ENCODE measurements around the gene JAZF1.

Gene JAZF1

DNA sequence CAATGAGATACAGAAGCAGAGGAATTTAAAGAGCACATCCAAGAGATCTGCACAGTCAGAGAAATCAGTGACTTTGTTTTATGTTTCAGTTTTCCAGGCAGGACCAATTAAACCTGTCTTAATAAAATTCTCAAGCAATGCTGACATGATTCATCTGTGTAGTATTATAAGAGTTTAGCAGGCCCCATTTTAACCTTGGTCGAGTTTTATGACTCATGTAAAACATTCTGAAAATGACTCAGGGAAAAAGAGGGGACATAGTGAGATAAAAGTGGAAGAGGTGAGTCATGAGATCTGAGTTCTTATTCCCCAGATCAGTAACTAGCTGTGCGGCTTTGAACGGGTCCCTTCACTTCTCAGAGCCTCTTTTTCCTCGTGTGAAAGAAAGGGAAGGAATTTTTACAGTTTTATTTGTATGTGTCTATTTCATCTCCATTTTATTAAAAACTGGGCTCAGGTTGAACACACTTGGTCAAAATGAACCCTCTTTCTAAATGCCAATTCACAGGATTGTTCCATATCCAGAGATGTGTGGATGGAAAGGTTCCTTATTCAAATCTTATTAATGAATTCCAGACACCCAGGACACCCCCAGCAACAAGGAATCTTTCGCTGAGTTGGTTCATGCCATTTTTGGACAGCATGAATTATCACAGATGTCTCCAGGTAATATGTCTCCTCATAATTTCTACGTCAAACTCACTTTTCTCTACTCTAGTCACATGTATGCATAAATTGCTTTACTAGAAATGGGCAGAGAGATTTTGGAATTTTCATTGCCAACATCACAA, 143.2 kb downstream of the JAZF1 start:
- no peaks in the 10 kb centered on the region for H3K9me2 ChIP-seq (replicated peaks; ENCODE audit: control insufficient read depth, low read length)
- no peaks in the 10 kb centered on the region for H3K4me1 ChIP-seq (ENCODE audit: control insufficient read depth, low read length)
- no peaks in the 10 kb centered on the region for H3K36me3 ChIP-seq (ENCODE audit: control insufficient read depth, low read length)
- H3K4me2 ChIP-seq (ENCODE audit: low read length) = no peak overlapping the region
- H3F3A ChIP-seq (ENCODE audit: control insufficient read depth, insufficient read depth) = no peaks in the 10 kb centered on the region
- TF ChIP-seq EZH2phosphoT487 (IDR thresholded peaks at IDR 0.05; ENCODE audit: borderline replicate concordance, low read length) = no peak
- TF ChIP-seq, protein P1, sequence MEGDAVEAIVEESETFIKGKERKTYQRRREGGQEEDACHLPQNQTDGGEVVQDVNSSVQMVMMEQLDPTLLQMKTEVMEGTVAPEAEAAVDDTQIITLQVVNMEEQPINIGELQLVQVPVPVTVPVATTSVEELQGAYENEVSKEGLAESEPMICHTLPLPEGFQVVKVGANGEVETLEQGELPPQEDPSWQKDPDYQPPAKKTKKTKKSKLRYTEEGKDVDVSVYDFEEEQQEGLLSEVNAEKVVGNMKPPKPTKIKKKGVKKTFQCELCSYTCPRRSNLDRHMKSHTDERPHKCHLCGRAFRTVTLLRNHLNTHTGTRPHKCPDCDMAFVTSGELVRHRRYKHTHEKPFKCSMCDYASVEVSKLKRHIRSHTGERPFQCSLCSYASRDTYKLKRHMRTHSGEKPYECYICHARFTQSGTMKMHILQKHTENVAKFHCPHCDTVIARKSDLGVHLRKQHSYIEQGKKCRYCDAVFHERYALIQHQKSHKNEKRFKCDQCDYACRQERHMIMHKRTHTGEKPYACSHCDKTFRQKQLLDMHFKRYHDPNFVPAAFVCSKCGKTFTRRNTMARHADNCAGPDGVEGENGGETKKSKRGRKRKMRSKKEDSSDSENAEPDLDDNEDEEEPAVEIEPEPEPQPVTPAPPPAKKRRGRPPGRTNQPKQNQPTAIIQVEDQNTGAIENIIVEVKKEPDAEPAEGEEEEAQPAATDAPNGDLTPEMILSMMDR (IDR thresholded peaks at IDR 0.05; ENCODE audit: low read depth, low read length, poor library complexity, severe bottlenecking) = no peak
- H3K9me3 ChIP-seq (ENCODE audit: control insufficient read depth, insufficient read depth, low read length) = no peaks in the 10 kb centered on the region
- H3K27ac ChIP-seq (ENCODE audit: low read depth, low read length) = no peak overlapping the region
- no peak overlapping the region for H3K4me3 ChIP-seq (ENCODE audit: low read length)
- 0 out of 2 replicates have a peak, but pooled peaks cover 13% of the 10 kb centered on the region for H4K20me1 ChIP-seq (ENCODE audit: control insufficient read depth, insufficient read depth, low read depth, low read length)
- H3K27me3 ChIP-seq (ENCODE audit: control insufficient read depth, low read length) = no peaks in the 10 kb centered on the region
- peaks cover 26% of the 10 kb centered on the region for H3K79me2 ChIP-seq (ENCODE audit: control insufficient read depth, low read length)

DNA sequence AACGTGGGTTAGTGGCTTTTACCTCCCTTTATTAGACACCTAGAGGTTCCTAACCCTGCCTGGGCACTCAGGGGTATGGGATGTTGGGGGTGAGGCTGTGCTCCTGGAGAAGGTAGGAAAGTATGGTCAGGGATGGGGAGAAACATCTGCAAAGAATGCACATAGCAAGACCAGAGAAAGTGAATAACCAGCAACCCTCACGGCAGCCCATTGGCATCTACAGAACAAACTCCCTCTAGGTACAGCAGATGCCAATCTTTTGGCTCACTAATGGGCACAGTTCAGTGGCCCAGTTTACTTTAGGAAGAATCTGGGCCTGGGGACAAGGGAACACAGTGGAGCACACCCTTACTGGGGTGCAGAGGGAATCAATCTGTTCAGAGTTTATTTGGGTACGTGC, 143.9 kb downstream of the JAZF1 start:
- no peak overlapping the region for H3K27ac ChIP-seq (ENCODE audit: low read depth, low read length)
- H3K4me2 ChIP-seq (ENCODE audit: low read length) = no peak overlapping the region
- H3F3A ChIP-seq (ENCODE audit: control insufficient read depth, insufficient read depth) = no peaks in the 10 kb centered on the region
- TF ChIP-seq, protein P1 (IDR thresholded peaks at IDR 0.05; ENCODE audit: low read depth, low read length, poor library complexity, severe bottlenecking) = no peak
- H3K9me2 ChIP-seq (replicated peaks; ENCODE audit: control insufficient read depth, low read length) = no peaks in the 10 kb centered on the region
- H3K9me3 ChIP-seq (ENCODE audit: control insufficient read depth, insufficient read depth, low read length) = no peaks in the 10 kb centered on the region
- 0 out of 2 replicates have a peak, but pooled peaks cover 13% of the 10 kb centered on the region for H4K20me1 ChIP-seq (ENCODE audit: control insufficient read depth, insufficient read depth, low read depth, low read length)
- no peaks in the 10 kb centered on the region for H3K36me3 ChIP-seq (ENCODE audit: control insufficient read depth, low read length)
- no peak overlapping the region for H3K4me3 ChIP-seq (ENCODE audit: low read length)
- peaks cover 21% of the 10 kb centered on the region for H3K79me2 ChIP-seq (ENCODE audit: control insufficient read depth, low read length)
- H3K4me1 ChIP-seq (ENCODE audit: control insufficient read depth, low read length) = no peaks in the 10 kb centered on the region
- no peaks in the 10 kb centered on the region for H3K27me3 ChIP-seq (ENCODE audit: control insufficient read depth, low read length)

DNA sequence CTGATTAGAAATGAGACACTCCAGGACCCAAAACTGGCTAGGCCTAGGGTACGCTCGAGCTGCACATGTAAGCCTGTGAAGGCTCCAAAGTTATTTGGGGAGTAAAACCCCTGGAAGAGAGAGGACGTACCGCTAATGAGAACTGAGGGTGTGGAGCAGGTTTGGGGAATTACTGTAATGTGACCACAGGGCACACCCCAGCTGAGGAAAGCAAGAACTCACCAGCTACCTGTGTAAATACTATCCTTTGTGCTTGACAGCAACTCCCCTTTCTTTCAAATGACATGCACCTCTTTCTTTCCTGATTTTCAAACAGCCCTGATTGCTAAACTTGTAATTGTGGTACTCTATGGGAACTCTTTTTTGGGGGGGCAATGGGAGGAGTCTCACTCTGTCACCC, 147.2 kb downstream of the JAZF1 start:
- TF ChIP-seq EZH2phosphoT487 (IDR thresholded peaks at IDR 0.05; ENCODE audit: borderline replicate concordance, low read length) = no peak
- TF ChIP-seq, protein P1 (IDR thresholded peaks at IDR 0.05; ENCODE audit: low read depth, low read length, poor library complexity, severe bottlenecking) = no peak
- Histone ChIP-seq H3K9me2 (replicated peaks; ENCODE audit: control insufficient read depth, low read length) (no peaks in the 10 kb centered on the region), H3K27me3 (ENCODE audit: control insufficient read depth, low read length) (no peaks in the 10 kb centered on the region), H3K27ac (ENCODE audit: low read depth, low read length) (no peak overlapping the region), H3K79me2 (ENCODE audit: control insufficient read depth, low read length) (peaks cover 20% of the 10 kb centered on the region), H4K20me1 (ENCODE audit: control insufficient read depth, insufficient read depth, low read depth, low read length) (peaks cover 13% of the 10 kb centered on the region; the same call in 1 of the 2 replicates), H3K9me3 (ENCODE audit: control insufficient read depth, insufficient read depth, low read length) (no peaks in the 10 kb centered on the region), H3K4me2 (ENCODE audit: low read length) (no peak overlapping the region), H3K4me1 (ENCODE audit: control insufficient read depth, low read length) (no peaks in the 10 kb centered on the region), H3K4me3 (ENCODE audit: low read length) (no peak overlapping the region), H3K36me3 (ENCODE audit: control insufficient read depth, low read length) (no peaks in the 10 kb centered on the region), H3F3A (ENCODE audit: control insufficient read depth, insufficient read depth) (no peaks in the 10 kb centered on the region)

Data from DOHH2 (cell line).